Measurements from ENCODE around the gene DNHD1. TPM values are rescaled to one million over a fixed set of nuclear protein-coding genes. Genes with fewer than 3 reads are reported as not detected.

DNHD1 gene
- total RNA-seq, 1 donor from 2014 or later = 7.0 TPM

GRCh38 chr11:6594142-6594768 is 97.2 kb downstream of the DNHD1 start:
- no peak for DNase-seq

- no peak for DNase-seq
Measured at GRCh38 chr11:6596239-6596877, 99.3 kb downstream of the DNHD1 start.

GRCh38 chr11:6598555-6598954 is 101.5 kb downstream of the DNHD1 start:
- DNase-seq = no peak

- no peak for DNase-seq
Measured at GRCh38 chr11:6599449-6599848, 102.4 kb downstream of the DNHD1 start.

- DNase-seq = no peak
Measured at GRCh38 chr11:6599881-6600390, 102.9 kb downstream of the DNHD1 start.

GRCh38 chr11:6601041-6601461 is 104.0 kb downstream of the DNHD1 start:
- DNase-seq = no peak

- no peak for DNase-seq
Measured at GRCh38 chr11:6602096-6602940, 105.2 kb downstream of the DNHD1 start.

GRCh38 chr11:6603287-6604080 is 106.4 kb downstream of the DNHD1 start, which contains the start of the genes ILK and RRP8:
Gene ILK, plus strand, starts transcription at chr11:6603774. Its CDS starts 498 bp downstream, at chr11:6604272.
Gene RRP8, minus strand, starts transcription at chr11:6603616. Its CDS starts 114 bp downstream, at chr11:6603502.
- DNase-seq = peak; percentile 95

GRCh38 chr11:6604081-6604626 is 107.1 kb downstream of the DNHD1 start:
- DNase-seq = peak; percentile 79

GRCh38 chr11:6604790-6605189 is 107.7 kb downstream of the DNHD1 start:
- DNase-seq = no peak

- peak; percentile 96 for DNase-seq
Measured at GRCh38 chr11:6606471-6607189, 109.5 kb downstream of the DNHD1 start.

GRCh38 chr11:6607190-6607795 is 110.2 kb downstream of the DNHD1 start:
- DNase-seq = no peak

GRCh38 chr11:6608011-6608410 is 110.9 kb downstream of the DNHD1 start:
- DNase-seq = no peak

GRCh38 chr11:6608726-6609501 is 111.8 kb downstream of the DNHD1 start:
- DNase-seq = no peak

GRCh38 chr11:6609502-6610015 is 112.5 kb downstream of the DNHD1 start:
- no peak for DNase-seq

- DNase-seq = no peak
Measured at GRCh38 chr11:6610591-6610990, 113.5 kb downstream of the DNHD1 start.

GRCh38 chr11:6611092-6611962 is 114.2 kb downstream of the DNHD1 start:
- DNase-seq = peak; percentile 47

GRCh38 chr11:6611963-6612212 is 114.8 kb downstream of the DNHD1 start:
- DNase-seq = no peak
